Measurements from ENCODE around the gene ARHGEF10L.
"Not testable (repeated sequence)": the region's sequence is repeated elsewhere in the genome, so short reads cannot be mapped to it uniquely, and the experiment has no call there.

The ARHGEF10L gene

GRCh38 chr1:17612831-17613230 is 73.3 kb downstream of the ARHGEF10L start:
- no peak for DNase-seq (ENCODE audit: low read depth in 3 of 3)

GRCh38 chr1:17614586-17614985 is 75.1 kb downstream of the ARHGEF10L start:
- no peak for DNase-seq (ENCODE audit: low read depth in 3 of 3)

GRCh38 chr1:17615157-17615556 is 75.7 kb downstream of the ARHGEF10L start:
- no peak for DNase-seq (ENCODE audit: low read depth in 3 of 3)

DNA sequence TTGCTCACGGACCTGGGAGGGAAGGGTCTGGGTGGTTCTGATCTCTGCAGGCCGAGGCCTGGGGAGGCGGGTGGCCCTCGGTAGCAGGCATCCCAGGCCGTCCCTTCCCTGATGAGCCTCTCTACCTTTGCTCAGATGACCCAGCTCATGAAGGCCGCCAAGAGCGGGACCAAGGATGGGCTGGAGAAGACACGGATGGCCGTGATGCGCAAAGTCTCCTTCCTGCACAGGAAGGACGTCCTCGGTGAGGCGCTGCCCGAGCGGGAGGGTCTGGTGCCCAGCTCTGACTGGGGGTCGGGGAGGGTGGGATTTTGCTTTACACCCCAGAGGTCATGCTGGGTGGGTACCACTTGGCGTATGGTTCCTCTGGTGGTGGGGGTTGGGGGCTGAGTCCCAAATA is 76.5 kb downstream of the ARHGEF10L start:
- DNase-seq (ENCODE audit: low read depth in 3 of 3): no peak

- DNase-seq (ENCODE audit: low read depth in 3 of 3): no peak
Observed at GRCh38 chr1:17616731-17617279, 77.3 kb downstream of the ARHGEF10L start.

- DNase-seq (ENCODE audit: low read depth in 3 of 3): no peak
Observed at GRCh38 chr1:17617787-17618557, 78.5 kb downstream of the ARHGEF10L start.

- DNase-seq (ENCODE audit: low read depth in 3 of 3): no peak
Observed at GRCh38 chr1:17618558-17619247, 79.2 kb downstream of the ARHGEF10L start.

- no peak for DNase-seq (ENCODE audit: low read depth in 3 of 3)
Observed at GRCh38 chr1:17620448-17620847, 81.0 kb downstream of the ARHGEF10L start.

DNA sequence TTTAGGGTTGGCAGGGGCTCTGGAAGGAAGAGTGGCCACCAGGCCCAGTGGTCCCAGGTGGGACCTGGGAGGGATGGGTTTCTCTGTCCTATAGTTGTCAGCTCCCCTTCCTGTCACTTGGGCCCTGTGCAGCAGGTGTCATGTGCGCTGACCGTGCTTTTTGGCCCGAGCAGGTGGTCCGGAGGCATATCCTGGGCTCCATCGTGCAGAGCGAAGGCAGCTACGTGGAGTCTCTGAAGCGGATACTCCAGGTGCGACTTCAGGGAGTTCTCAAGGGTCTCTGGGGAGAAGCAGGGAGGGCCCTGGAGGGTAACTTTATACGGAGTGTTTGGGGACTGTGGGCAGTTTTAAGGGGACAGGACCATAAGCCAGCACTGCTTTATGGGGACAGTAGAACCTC is 82.2 kb downstream of the ARHGEF10L start:
- DNase-seq (ENCODE audit: low read depth in 3 of 3): no peak

DNA sequence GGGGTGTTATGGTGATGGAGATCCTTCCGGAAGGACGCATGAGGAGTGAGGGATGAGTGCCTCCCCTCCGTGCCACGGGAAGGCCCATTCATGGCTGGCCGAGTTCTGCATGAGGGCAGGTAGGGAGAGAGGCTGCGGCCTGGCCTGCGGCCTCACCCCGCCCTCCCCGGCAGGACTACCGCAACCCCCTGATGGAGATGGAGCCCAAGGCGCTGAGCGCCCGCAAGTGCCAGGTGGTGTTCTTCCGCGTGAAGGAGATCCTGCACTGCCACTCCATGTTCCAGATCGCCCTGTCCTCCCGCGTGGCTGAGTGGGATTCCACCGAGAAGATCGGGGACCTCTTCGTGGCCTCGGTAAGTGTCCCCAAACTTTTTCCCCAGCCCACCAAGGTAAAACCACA is 83.3 kb downstream of the ARHGEF10L start:
- DNase-seq (ENCODE audit: low read depth in 3 of 3): no peak

DNA sequence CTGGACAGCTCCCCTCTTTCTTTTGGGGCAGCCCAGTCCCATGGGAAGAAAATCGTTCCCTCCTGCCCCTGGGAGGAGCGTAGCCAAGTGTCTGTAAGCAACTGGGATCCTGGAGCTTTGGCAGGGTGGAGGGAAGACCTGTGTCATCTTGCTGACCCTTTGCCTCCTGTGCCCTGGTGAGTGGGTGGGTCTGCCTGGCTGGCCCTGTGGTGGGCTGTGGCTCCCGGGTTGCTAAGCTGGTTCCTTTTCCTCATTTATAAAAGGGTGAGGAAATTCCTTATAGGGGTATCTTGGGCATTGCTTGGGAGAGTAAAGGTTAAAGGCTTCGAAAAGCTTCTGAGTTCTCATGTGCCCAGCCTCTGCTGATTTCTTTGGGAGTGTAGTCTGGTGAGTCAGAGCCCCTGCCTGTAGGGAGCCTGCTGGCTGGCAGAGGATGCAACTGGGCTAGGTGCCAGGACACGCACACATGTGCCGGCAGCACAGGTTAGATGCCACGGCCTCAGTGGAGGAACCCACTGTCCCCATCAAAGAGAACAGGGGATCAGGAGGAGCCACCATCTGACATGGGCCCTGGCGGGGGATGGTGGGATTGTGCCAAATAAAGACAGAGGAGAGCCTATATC is 85.2 kb downstream of the ARHGEF10L start:
- DNase-seq (ENCODE audit: low read depth in 3 of 3): no peak

GRCh38 chr1:17627239-17628052 is 87.9 kb downstream of the ARHGEF10L start:
- DNase-seq (ENCODE audit: low read depth in 3 of 3): no peak

- DNase-seq (ENCODE audit: low read depth in 3 of 3): not testable (repeated sequence)
Observed at GRCh38 chr1:17629046-17629445, 89.5 kb downstream of the ARHGEF10L start.

DNA sequence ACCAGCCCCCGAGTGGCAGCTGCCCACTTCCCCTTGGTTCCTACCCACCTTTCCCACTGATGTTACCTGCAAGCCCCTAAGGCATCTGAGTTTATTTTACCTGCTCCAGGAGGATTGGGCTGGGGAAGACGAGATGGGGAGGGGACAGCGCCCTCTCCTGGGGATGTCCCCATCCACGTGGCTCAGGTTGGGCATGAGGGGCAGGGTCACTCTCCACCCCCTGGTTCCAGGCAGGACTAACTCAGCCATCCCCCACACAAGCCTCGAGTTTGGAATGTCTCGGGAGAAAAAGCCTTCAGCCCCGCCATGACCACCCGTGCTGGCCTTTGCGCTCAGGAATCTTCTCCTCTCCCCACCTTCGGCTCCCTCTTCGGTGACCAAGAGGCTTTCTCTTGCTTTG is 90.0 kb downstream of the ARHGEF10L start:
- no peak for DNase-seq (ENCODE audit: low read depth in 3 of 3)

- DNase-seq (ENCODE audit: low read depth in 3 of 3): no peak
Observed at GRCh38 chr1:17630048-17630830, 90.7 kb downstream of the ARHGEF10L start.

DNA sequence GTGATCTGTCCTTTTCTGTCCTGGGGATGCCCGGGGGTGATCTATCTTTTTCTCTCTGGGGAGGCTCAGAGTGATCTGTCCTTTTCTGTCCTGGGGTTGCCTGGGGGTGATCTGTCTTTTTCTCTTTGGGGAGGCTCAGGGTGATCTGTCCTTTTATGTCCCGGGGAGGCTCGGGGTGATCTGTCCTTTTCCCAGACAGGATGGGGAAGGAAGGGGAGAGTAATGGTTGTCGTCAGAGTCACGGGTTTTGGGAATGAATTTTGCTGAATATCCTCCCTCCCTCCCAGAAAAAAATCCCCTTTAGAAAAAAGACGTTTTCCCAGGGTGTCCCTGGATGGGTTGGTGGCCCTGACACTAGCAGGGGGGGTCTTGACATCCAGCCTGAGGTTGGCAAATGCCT is 91.5 kb downstream of the ARHGEF10L start:
- DNase-seq (ENCODE audit: low read depth in 3 of 3): no peak

DNA sequence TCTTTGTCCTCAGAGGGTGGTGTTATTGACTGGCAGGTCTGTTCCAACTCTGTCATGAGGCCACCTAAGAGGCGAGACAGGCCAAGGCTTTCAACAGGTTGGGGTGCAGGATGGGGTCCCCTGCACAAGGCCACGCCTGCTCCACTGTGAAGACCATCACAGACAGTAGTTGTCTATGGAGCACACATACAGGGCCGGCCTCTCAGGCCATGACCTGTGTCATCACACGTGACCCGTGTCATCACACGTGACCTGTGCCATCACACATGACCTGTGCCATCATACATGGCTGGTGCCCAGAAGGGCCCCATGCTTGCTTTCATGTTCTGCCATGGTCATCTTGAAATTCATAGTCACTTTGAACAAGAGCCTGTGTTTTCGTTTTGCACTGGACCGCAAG is 91.9 kb downstream of the ARHGEF10L start:
- DNase-seq (ENCODE audit: low read depth in 3 of 3): no peak

GRCh38 chr1:17632106-17632505 is 92.6 kb downstream of the ARHGEF10L start:
- no peak for DNase-seq (ENCODE audit: low read depth in 3 of 3)

DNA sequence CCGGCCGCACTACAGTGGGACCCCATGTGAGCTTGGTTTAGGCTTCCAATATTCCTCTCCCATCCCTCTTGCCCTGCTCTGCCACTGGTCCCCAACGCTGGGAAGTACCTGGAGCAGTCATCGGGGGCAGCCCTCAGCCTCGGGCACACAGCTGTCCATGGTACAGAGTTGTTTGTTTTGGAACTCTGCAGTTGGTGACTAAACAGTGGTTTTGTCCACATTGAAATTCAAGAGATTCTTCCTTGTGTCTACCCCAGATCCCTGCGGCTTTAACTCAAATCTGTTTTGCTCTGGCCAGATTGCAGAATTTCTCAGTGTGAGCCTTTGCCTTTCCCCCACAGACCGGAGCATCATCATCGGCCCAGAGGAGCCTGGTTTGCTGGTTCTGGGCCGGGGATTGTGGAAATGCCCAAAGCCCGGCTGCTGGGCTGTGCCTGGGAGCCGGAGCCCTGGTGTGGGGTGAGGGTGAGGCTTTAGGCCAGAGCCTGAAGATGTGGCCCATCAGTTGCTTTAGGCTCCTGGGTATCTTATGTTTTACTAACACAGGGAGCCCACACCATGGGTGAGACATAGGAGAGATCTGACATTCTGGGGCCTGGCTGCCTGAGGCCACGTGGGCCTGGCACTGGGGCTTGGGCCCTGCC is 93.2 kb downstream of the ARHGEF10L start:
- DNase-seq (ENCODE audit: low read depth in 3 of 3): no peak

- no peak for DNase-seq (ENCODE audit: low read depth in 3 of 3)
Observed at GRCh38 chr1:17633654-17634053, 94.2 kb downstream of the ARHGEF10L start.
